ENCODE data around the gene VSTM2A.

DNA sequence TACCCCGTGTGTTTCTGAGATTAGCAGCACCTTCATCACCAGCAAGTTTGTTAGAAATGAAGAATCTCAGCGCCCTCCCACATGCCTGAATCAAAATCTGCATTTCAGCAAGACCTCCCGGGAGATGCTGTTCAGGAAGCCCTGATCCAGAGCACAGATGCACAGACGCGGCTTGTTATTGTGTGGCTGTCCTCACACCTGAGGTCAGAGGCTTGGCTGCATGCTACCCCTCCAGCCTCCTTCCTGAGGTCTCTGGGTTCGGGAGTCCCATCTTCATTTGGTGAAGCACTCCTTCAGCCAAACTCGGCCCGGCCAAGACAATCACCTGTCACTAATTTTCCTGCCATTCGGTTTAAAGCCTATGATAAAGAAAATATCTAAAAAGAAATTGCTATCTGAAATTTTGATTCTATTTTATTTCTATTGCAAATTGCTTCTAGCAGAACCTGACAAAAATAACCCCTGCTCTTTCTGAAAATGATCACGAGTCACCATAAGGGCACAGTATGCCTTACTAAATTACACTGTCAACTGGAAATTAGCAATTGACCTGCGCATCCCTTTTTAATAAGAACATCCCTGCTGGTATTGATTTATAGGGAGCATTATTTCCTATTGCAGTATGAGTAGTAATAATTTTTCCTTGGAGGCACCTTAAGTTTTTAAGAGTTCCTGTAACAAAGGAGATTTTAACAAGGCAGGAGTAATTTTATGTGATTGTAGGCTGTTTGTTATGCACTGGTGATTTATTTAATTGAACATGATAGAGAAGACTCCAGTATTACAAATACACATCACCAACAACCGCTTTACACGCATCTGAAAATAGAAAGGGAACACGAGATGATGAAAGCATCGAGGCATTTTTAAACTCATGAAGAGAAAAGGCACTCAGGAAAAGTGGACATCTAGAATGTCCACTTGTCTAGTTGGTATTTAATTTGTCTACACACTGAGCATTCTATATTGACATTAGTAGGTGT lies 49.5 kb downstream of the VSTM2A start:
- no peak for TF ChIP-seq POLR2A (IDR thresholded peaks at IDR 0.05)
- TF ChIP-seq, protein P1, sequence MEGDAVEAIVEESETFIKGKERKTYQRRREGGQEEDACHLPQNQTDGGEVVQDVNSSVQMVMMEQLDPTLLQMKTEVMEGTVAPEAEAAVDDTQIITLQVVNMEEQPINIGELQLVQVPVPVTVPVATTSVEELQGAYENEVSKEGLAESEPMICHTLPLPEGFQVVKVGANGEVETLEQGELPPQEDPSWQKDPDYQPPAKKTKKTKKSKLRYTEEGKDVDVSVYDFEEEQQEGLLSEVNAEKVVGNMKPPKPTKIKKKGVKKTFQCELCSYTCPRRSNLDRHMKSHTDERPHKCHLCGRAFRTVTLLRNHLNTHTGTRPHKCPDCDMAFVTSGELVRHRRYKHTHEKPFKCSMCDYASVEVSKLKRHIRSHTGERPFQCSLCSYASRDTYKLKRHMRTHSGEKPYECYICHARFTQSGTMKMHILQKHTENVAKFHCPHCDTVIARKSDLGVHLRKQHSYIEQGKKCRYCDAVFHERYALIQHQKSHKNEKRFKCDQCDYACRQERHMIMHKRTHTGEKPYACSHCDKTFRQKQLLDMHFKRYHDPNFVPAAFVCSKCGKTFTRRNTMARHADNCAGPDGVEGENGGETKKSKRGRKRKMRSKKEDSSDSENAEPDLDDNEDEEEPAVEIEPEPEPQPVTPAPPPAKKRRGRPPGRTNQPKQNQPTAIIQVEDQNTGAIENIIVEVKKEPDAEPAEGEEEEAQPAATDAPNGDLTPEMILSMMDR (IDR thresholded peaks at IDR 0.05 in 4 of 5, conservative IDR thresholded peaks at IDR 0.05 in 1 of 5) = no peak
